GM19455 (cell line): ENCODE measurements around the gene ERO1A.

Source experiments
- ATAC-seq: cut with Tn5 transposase; IDR thresholded peaks from one replicate; pipeline ENCODE4 v1.9.1; 2021; ENCODE audit not compliant: unreplicated experiment

ERO1A gene

DNA sequence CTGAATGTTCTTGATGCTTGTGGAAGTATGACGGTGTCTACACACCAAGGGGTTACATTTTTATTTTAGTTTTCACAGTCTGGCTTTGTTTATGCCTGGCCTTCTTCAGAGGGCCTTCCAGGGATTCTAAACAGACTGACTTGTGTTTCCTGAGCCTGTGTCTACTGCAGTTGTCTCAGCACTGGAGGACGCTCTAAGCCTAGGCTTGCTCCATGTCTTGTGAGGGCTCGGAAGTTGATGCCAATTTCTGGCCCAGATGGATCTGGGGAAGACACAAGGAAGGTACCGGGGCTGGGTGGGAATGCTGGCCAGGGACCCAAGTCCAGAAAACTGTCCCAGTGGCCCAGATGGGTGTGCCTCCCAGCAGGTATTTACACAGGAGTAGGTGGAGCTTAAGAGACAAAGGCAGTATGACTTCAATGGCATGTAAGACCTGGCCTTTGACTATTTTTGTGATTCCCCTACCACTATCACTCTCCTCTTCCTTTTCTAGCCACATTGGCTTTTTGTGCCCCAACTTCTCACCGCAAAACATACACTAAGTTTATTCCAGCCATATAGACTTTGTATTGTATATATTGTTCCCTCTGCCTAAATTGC is 85.8 kb downstream of the ERO1A start:
- ATAC-seq = no peak

GRCh38 chr14:52607061-52607460 is 88.3 kb downstream of the ERO1A start:
- no peak for ATAC-seq

- ATAC-seq = no peak
Observed at GRCh38 chr14:52602131-52602530, 93.2 kb downstream of the ERO1A start.

DNA sequence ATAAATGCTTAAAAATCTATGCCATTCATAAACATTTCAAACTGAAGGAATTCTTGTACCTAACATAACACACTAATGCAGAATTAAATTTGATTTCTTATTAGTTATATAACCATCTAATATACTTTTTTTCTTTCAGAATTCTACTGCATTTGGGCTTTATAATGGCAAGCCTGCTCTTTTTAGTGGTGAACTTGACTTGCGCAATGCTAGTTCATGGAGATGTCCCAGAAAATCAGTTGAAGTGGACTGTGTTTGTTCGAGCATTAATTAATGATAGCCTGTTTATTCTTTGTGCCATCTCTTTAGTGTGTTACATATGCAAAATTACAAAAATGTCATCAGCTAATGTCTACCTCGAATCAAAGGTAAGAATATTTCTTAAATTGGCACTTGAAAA is 95.4 kb downstream of the ERO1A start:
- no peak for ATAC-seq

DNA sequence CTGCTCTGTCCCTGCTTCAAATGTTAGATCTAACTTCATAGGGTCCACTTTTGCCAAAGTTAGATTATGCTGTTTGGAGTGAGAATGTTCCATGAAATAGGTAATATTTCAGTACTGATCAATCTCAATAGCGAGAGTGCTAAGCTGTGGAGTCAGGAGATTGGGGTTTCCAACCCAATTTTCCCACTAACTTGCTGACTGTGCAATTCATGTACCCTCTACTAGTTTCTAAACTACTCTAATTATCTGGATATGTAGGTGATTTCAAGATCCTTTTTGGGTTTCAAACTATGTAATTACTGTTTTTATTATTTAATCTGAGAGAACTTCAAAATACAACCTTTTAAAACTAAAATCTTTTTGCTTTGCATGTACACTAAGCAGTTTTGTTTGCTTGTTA is 96.8 kb downstream of the ERO1A start:
- ATAC-seq = no peak

GRCh38 chr14:52596861-52597260 is 98.5 kb downstream of the ERO1A start:
- ATAC-seq = no peak

- no peak for ATAC-seq
Observed at GRCh38 chr14:52596320-52596719, 99.0 kb downstream of the ERO1A start.

- ATAC-seq = no peak
Observed at GRCh38 chr14:52590318-52590717, 105.0 kb downstream of the ERO1A start.
